GM19397 (cell line): ENCODE results near the gene FAU.
A peak's percentile ranks its signal among the peaks of the same experiment; 100 is the strongest.
"Not testable (repeated sequence)": the region's sequence is repeated elsewhere in the genome, so short reads cannot be mapped to it uniquely, and the experiment has no call there.

Source experiments
- ATAC-seq: cut with Tn5 transposase; IDR thresholded peaks from one replicate; pipeline ENCODE4 v1.9.1; 2021; ENCODE audit warnings: mild to moderate bottlenecking, moderate library complexity; ENCODE audit not compliant: unreplicated experiment

FAU gene

GRCh38 chr11:65121865-65122696 is at the start of gene FAU, which contains the start of gene MRPL49:
TSS of gene FAU (minus strand) at chr11:65122134. CDS start at chr11:65121813, 321 bp downstream.
TSS of gene MRPL49 (plus strand) at chr11:65122321. CDS start at chr11:65122347, 26 bp downstream.
- peak; percentile 63 for ATAC-seq

DNA sequence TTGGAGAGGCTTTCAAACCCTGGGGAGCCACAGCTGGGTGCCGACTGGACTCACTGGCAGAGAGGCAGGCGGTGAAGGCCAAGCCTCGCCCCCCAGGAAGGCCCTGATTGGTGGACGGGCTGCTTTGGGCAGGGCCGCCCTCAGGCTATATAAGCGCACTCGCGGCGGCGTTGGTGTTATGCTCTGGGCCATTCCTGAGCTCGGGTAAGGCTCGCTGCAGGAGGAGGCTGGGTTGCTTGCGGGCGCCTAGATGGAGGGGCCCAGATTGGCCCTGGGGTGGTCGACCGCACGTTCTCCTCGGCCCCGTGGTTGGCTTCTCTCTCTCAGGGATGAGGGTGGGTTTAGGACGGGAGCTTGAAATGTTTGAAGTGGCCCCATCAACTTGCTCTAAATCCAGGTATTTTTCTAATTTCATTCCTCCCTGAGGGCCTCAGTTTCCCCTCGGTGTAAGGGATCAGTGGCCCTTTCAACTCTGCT is 48.2 kb upstream of the FAU start, which contains the start of gene SPDYC:
SPDYC (plus strand) TSS at position 176 of the 477 bp plus-strand sequence. CDS start 1,125 bp downstream, outside the sequence.
- no peak for ATAC-seq

- no peak for ATAC-seq
Measured at GRCh38 chr11:65169164-65169641, 47.3 kb upstream of the FAU start.

- ATAC-seq = no peak
Measured at GRCh38 chr11:65167656-65168055, 45.7 kb upstream of the FAU start.

GRCh38 chr11:65166893-65167292 is 45.0 kb upstream of the FAU start:
- ATAC-seq = no peak

GRCh38 chr11:65165410-65166317 is 43.7 kb upstream of the FAU start:
- no peak for ATAC-seq

GRCh38 chr11:65163684-65164083 is 41.8 kb upstream of the FAU start:
- ATAC-seq = no peak

DNA sequence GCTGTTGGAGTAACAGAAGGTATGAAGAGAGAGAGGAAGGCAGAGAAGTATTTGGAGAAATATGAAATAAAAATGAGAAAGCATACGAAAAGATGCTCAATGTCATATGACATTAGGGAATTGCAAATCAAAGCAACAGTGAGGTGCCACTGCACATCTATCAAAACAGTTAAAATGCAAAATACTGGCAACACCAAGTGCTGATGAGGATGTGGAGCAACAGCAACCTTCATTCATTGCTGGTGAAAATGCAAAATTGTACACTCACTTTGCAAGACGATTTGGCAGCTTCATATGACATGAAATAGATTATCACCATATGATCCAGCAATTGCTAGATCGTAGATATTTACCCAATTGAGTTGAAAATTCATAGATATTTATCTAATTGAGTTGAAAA is 38.7 kb upstream of the FAU start:
- no peak for ATAC-seq

DNA sequence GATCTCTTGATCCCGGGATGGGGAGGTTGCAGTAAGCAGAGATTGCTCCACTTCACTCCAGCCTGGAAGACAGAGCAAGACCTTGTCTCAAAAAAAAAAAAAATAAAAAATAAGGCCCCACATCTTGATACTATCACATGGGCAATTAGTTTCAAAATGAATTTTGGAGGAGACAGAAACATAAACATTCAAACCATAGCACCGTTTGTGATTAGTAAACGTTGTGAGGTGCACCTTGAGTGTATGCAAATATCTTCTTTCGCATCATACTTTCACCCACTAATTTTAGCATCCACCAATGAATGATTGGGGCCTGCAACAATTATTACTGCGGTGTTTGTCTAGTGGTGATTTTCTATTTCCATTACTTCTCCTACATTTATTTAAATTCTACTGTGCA is 37.1 kb upstream of the FAU start:
- ATAC-seq = no peak

DNA sequence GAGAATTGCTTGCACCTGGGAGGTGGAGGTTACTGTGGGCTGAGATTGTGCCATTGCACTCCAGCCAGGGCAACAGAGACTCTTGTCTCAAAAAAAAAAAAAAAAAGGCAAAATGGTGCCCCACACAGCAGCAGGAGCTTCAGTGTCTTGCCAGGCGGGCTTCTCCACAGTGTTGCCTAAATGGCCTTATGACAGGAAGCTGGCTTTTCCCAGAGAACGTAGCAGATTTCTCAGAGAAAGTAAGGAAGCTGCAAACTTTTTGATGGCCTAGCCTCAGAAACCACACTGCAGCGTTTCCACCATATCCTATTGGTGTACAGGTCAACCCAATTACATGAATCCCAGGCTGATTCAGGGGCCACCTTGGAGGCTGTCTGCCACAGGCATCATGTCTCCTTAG is 35.4 kb upstream of the FAU start:
- no peak for ATAC-seq

DNA sequence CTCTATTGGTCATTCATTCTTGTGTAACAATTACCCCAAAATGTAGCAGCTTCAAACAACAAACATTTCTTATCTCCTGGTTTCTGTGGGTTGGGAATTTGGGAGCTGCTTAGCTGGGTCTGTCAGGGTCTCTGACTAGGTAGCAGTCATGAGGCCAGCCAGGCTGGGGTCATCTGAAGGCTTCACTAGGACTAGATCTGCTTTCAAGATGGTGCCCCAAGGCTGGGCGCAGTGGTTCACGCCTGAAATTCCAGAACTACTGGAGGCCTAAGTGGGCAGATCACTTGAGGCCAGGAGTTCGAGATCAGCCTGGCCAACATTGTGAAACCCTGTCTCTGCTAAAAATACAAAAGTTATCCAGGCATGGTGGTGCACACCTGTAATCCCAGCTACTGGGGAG is 35.0 kb upstream of the FAU start:
- ATAC-seq = no peak

- no peak for ATAC-seq
Measured at GRCh38 chr11:65156256-65156655, 34.3 kb upstream of the FAU start.

GRCh38 chr11:65152122-65152521 is 30.2 kb upstream of the FAU start:
- no peak for ATAC-seq

GRCh38 chr11:65151331-65151899 is 29.5 kb upstream of the FAU start:
- ATAC-seq = no peak

- ATAC-seq = no peak
Measured at GRCh38 chr11:65150509-65151299, 28.8 kb upstream of the FAU start.

- ATAC-seq = not testable (repeated sequence)
Measured at GRCh38 chr11:65150131-65150508, 28.2 kb upstream of the FAU start.

- ATAC-seq = no peak
Measured at GRCh38 chr11:65148657-65149056, 26.7 kb upstream of the FAU start.

GRCh38 chr11:65147352-65148075 is 25.6 kb upstream of the FAU start:
- ATAC-seq = no peak

DNA sequence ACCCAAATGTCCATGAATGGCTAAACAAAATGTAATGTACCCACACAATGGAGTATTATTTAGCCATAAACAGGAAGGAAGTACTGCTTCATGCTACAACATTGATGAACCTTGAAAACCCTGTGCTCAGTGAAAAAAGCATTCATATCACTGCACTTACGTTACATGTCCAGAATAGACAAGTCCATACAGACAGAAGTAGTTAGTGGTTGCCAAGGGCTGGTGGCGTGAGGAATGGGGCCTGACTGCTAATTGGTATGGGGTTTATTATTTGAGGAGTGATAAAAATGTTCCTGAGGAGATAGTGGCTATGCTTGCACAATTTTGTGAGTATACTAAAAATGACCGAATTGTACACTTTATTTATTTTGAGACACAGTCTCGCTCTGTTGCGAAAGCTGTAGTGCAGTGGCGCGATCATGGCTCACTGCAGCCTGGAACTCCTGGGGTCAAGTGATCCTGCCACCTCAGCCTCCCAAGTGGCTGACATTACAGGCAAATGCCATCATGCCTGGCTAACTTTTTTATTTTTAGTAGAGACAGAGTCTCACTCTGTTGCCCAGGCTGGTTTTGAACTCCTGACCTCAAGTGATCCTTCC is 20.1 kb upstream of the FAU start:
- ATAC-seq = no peak
